Endothelial cell of umbilical vein (primary cell): Measurements from ENCODE around the gene IRAK1BP1. TPM values are rescaled to one million over a fixed set of nuclear protein-coding genes. Genes with fewer than 3 reads are reported as not detected.

Experiments
- BruUV-seq: library from RNA; stranded (reverse); fragments of 400-500 nt; replicated peaks from 2 replicates; lab custom pipeline; 2021; lab: Mats Ljungman, UMichigan
- CTCF ChIA-PET: fragments of 300-600, 350-600 bp; sonication (Branson Sonifier 250); formaldehyde crosslinking; loops from one replicate; lab custom pipeline; 2021; ENCODE audit warnings: antibody characterized with exemption, inconsistent platforms; lab: Charles Lee
- POLR2A ChIA-PET: fragments of 300-600, 350-600 bp; sonication (Branson Sonifier 250); formaldehyde crosslinking; loops from one replicate; lab custom pipeline; 2021; ENCODE audit warnings: antibody characterized with exemption, inconsistent platforms; lab: Charles Lee
- DNase-seq: peaks from one replicate; pipeline ENCODE4 v3.0.0-alpha.2; 2011; ENCODE audit warnings: low read depth, low spot score
- FAIRE-seq: peaks from 2 replicates; lab custom pipeline; 2011; peaks lifted over from hg19 to GRCh38; lab: Jason Lieb, UNC
- H2AFZ ChIP-seq: 2 replicates; pipeline ENCODE4 v1.6.0; 2012; ENCODE audit warnings: low read depth, low read length, control low read depth, inconsistent platforms
- H3K27ac ChIP-seq: 2 replicates; pipeline ENCODE4 v1.5.1; 2011; ENCODE audit warnings: low read depth, mild to moderate bottlenecking, control low read depth, low read length, moderate library complexity; ENCODE audit not compliant: insufficient read depth
- H3K27me3 ChIP-seq, 2 experiments: 2 replicates each; pipeline versions ENCODE4 v1.6.0 to v1.6.1; 2011; ENCODE audit warnings: low read length in 2 of 2, mixed read lengths in 1 of 2; ENCODE audit not compliant: control insufficient read depth in 2 of 2, insufficient read depth in 2 of 2
- H3K36me3 ChIP-seq, 2 experiments: 2 replicates in 1 of 2; 3 replicates in 1 of 2; pipeline ENCODE4 v1.5.1; 2011; ENCODE audit warnings: low read length in 2 of 2, mild to moderate bottlenecking in 1 of 2, moderate library complexity in 1 of 2; ENCODE audit not compliant: control insufficient read depth in 2 of 2, insufficient read depth in 2 of 2; ENCODE audit errors: extremely low read depth in 1 of 2
- H3K4me1 ChIP-seq: 3 replicates; pipeline ENCODE4 v1.5.1; 2011; ENCODE audit warnings: mild to moderate bottlenecking, low read length; ENCODE audit not compliant: control insufficient read depth, insufficient read depth; ENCODE audit errors: extremely low read depth
- H3K4me2 ChIP-seq: 2 replicates; pipeline ENCODE4 v1.6.1; 2011; ENCODE audit warnings: low read length, control low read depth, mixed read lengths; ENCODE audit not compliant: insufficient read depth
- H3K4me3 ChIP-seq, 3 experiments: fragments of 200-600 bp in 1 of 3; sonication (generic), shearing (Covaris generic) in 1 of 3; replicated peaks in 1 of 3; 2 replicates each; pipeline ENCODE4 v1.5.1; 2011 to 2016; ENCODE audit warnings: control low read depth in 3 of 3, low read length in 3 of 3, mild to moderate bottlenecking in 2 of 3, inconsistent platforms in 1 of 3, low read depth in 1 of 3, moderate library complexity in 1 of 3; ENCODE audit not compliant: insufficient read depth in 1 of 3
- H3K79me2 ChIP-seq: 2 replicates; pipeline ENCODE4 v1.6.0; 2012; ENCODE audit warnings: low read length, inconsistent platforms; ENCODE audit not compliant: control insufficient read depth, insufficient read depth
- H3K9ac ChIP-seq: replicated peaks from 2 replicates; pipeline ENCODE3; 2011; ENCODE audit warnings: low read length, control low read depth; ENCODE audit not compliant: insufficient read depth; ENCODE audit errors: extremely low read depth
- H3K9me1 ChIP-seq: replicated peaks from 3 replicates; pipeline ENCODE4 v1.6.0; 2011; ENCODE audit warnings: mild to moderate bottlenecking, low read length; ENCODE audit not compliant: control insufficient read depth, insufficient read depth; ENCODE audit errors: extremely low read depth
- H3K9me3 ChIP-seq: replicated peaks from 2 replicates; pipeline ENCODE4 v1.5.1; 2012; ENCODE audit warnings: low read length, inconsistent platforms; ENCODE audit not compliant: control insufficient read depth, insufficient read depth
- H4K20me1 ChIP-seq: replicated peaks from 2 replicates; pipeline ENCODE3; 2011; ENCODE audit warnings: mild to moderate bottlenecking, low read length; ENCODE audit not compliant: control insufficient read depth, insufficient read depth; ENCODE audit errors: extremely low read depth
- CTCF ChIP-seq, 2 donors: IDR thresholded peaks; 1 replicate in 1 of 2; 2 replicates in 1 of 2; pipeline ENCODE4 v1.5.1; 2011; ENCODE audit warnings: low read length in 2 of 2, mild to moderate bottlenecking in 2 of 2, moderate library complexity in 2 of 2, control low read depth in 1 of 2, inconsistent platforms in 1 of 2, low read depth in 1 of 2; ENCODE audit not compliant: insufficient read depth in 1 of 2; ENCODE audit errors: extremely low read depth in 1 of 2
- EZH2 ChIP-seq: IDR thresholded peaks from 2 replicates; pipeline ENCODE4 v1.6.1; 2012; ENCODE audit warnings: borderline replicate concordance, low read depth, mild to moderate bottlenecking, moderate library complexity, low read length, inconsistent platforms; ENCODE audit not compliant: severe bottlenecking
- FOS ChIP-seq: IDR thresholded peaks from 2 replicates; pipeline ENCODE4 v1.6.1; 2011; ENCODE audit warnings: mild to moderate bottlenecking, low read length, moderate library complexity, borderline replicate concordance; ENCODE audit not compliant: insufficient read depth
- GATA2 ChIP-seq: IDR thresholded peaks from 2 replicates; pipeline ENCODE4 v1.7.0; 2011; ENCODE audit warnings: low read depth, mild to moderate bottlenecking, moderate library complexity, mixed read lengths, low read length; ENCODE audit not compliant: insufficient read length, insufficient read depth
- JUN ChIP-seq: IDR thresholded peaks from 2 replicates; pipeline ENCODE4 v1.6.1; 2011; ENCODE audit warnings: borderline replicate concordance, low read depth; ENCODE audit not compliant: insufficient read length, insufficient read depth
- MAX ChIP-seq: IDR thresholded peaks from 2 replicates; pipeline ENCODE4 v1.6.1; 2011; ENCODE audit not compliant: insufficient read depth, insufficient read length
- MYC ChIP-seq: IDR thresholded peaks from one replicate; pipeline ENCODE4 v1.6.1; 2011; ENCODE audit warnings: mild to moderate bottlenecking, low read depth, low read length
- POLR2A ChIP-seq: IDR thresholded peaks from 2 replicates; pipeline ENCODE4 v1.6.1; 2012; ENCODE audit warnings: low read depth, mild to moderate bottlenecking, control low read depth, low read length
- POLR2AphosphoS5 ChIP-seq: IDR thresholded peaks from 2 replicates; pipeline ENCODE4 v1.6.1; 2012; ENCODE audit warnings: low read depth, mild to moderate bottlenecking, control low read depth, low read length, moderate library complexity; ENCODE audit not compliant: insufficient read depth
- dilution Hi-C: fragments of 300-500 bp; cut with MboI; formaldehyde crosslinking; loops from one replicate; pipeline ENCODE4 v1.15.0; 2019; ENCODE audit warnings: low sequenced_read_pairs; ENCODE audit not compliant: extremely low pct_ligation_motif_present
- intact Hi-C: fragments of 100-400 bp; cut with micrococcal nuclease; formaldehyde crosslinking; loops from one replicate; pipeline ENCODE4 v1.10.0; 2022
- polyA plus RNA-seq, 4 experiments: library from polyadenylated mRNA; depleted of rRNA in 3 of 4; stranded (reverse) in 3 of 4; unstranded in 1 of 4; fragments of >200 nt; gene quantifications; 2 replicates each; pipeline versions ENCODE4 v1.2.1 to v1.2.3, GENCODE V29; 2011 to 2012; ENCODE audit warnings: missing spikeins in 1 of 4
- total RNA-seq: library from RNA; stranded (reverse); gene quantifications from 2 replicates; pipeline ENCODE4 v1.2.3, GENCODE V29; 2021

Gene IRAK1BP1
- total and polyA plus RNA-seq, 2 donors (not counting 3 experiments of a cell fraction or from before 2014, with no cell fraction given) = 1.8 to 3.0 TPM

GRCh38 chr6:78832091-78832808 lies 35.1 kb upstream of the IRAK1BP1 start:
- DNase-seq (no peak), FAIRE-seq (no peak)
- Histone ChIP-seq H3K79me2 (no peaks in the 10 kb centered on the region), H3K4me1 (no peaks in the 10 kb centered on the region), H3K4me2 (no peak overlapping the region), H3K36me3 (no peaks in the 10 kb centered on the region), H3K9me3 (no peaks in the 10 kb centered on the region), H4K20me1 (no peaks in the 10 kb centered on the region), H3K27me3 (peaks cover 0 to 2% of the 10 kb centered on the region in 2 experiments), H3K9ac (no peak overlapping the region), H2AFZ (no peak overlapping the region), H3K27ac (no peak overlapping the region), H3K9me1 (no peaks in the 10 kb centered on the region), H3K4me3 (no peak overlapping the region)
- ChIA-PET CTCF (interaction anchor here (0.9 kb wide), 1 partner anchor 1212 kb away, joined by 3 read pairs; no protein-coding TSS in a partner anchor), POLR2A (no interaction called here)
- intact Hi-C loops = no loop called here
- TF ChIP-seq MAX (no peak), MYC (no peak), FOS (no peak), EZH2 (no peak), POLR2A (no peak), GATA2 (no peak), CTCF (IDR thresholded peaks at IDR 0.05; ENCODE audit: extremely low read depth in 1 of 2, insufficient read depth in 1 of 2, low read depth in 1 of 2, low read length in 2 of 2) (no peak), JUN (no peak), POLR2AphosphoS5 (no peak)
- dilution Hi-C loops = no loop called here
- BruUV-seq = no TSS peak
